LHCN-M2 (cell line): ENCODE data around the gene RPL19. TPM values are rescaled to one million over a fixed set of nuclear protein-coding genes. Genes with fewer than 3 reads are reported as not detected.
"Not testable (repeated sequence)": the region's sequence is repeated elsewhere in the genome, so short reads cannot be mapped to it uniquely, and the experiment has no call there.

ENCODE experiments used
- DNase-seq: peaks from one replicate; pipeline ENCODE4 v3.0.0-alpha.2; 2012; ENCODE audit warnings: low read depth
- total RNA-seq: library from RNA; depleted of rRNA; stranded (reverse); fragments of >200 nt; gene quantifications from 2 replicates; pipeline ENCODE4 v1.2.3, GENCODE V29; 2014; rRNA removed

Gene RPL19
- total RNA-seq, 1 experiment from 2014 or later = 2,020 TPM

- DNase-seq = no peak
Measured at GRCh38 chr17:39244016-39244599, 44.0 kb downstream of the RPL19 start.

- peak; percentile 66 for DNase-seq
Measured at GRCh38 chr17:39244600-39245570, 44.8 kb downstream of the RPL19 start.

DNA sequence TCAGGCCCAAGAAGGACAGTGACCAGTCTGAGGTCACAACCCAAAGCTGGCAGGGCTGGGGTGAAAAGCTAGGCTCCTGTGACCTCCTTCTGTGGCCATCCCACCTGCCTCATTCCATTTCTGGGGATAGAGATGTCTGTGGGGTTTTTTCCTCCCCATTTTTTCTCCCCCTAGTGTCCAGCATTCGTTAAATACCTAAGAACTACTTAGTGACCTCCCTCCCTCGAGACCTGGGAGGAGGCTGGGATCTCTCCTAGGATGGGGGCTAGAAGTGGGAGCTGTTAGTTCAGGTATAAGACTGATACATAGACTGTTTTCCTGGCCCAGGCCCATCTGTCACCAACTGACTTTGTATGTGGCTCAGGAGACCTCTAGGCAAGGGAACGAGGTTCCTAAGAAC lies 46.2 kb downstream of the RPL19 start:
- DNase-seq = no peak

GRCh38 chr17:39250076-39250475 lies 50.0 kb downstream of the RPL19 start:
- not testable (repeated sequence) for DNase-seq

GRCh38 chr17:39251997-39252396 lies 51.9 kb downstream of the RPL19 start:
- no peak for DNase-seq

DNA sequence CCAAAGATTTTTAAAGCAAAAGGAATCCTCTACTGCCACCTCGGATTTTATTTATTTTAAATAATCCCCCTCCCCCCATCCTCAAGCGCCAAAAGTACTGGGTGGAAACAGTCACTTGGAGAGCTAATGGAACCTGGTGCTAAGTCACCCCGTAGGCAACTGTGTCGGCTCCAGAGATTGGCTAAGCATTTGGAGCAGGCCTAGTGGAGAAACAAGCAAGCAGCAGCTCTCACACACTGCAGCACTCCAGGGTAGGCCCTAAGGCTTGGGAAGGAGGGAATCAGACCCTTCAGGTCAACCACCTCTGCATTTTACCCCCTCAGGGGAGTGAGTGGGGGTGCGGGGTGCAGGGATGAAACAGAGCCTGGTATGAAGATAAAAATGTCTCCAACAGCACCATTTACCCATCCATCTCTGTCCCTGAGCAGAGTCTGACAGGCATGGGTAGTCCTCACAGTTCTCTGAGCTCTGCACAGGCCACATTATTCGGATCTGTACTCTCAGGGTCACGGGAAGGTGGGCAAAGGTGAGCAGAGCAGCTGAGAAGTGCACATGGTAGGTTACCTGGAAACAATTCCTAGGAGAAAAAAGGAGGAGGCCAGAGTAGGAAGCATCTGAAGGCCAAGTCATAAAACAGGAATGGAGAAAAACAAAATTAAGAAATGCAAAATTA lies 52.8 kb downstream of the RPL19 start:
- no peak for DNase-seq

Other genes with a start within 250 kb of the RPL19 start
- not detected in 2 replicates for gene FBXO47, start 232.9 kb upstream of the RPL19 start, total RNA-seq
- gene PLXDC1, start 48.6 kb upstream of the RPL19 start, total RNA-seq = 0.83 and 1.9 TPM in 2 replicates
- gene ARL5C, start 34.1 kb upstream of the RPL19 start, total RNA-seq = not detected in 2 replicates
- 3.8 and 4.0 TPM in 2 replicates for gene CACNB1, start 2.6 kb upstream of the RPL19 start, total RNA-seq
- gene STAC2, start 25.7 kb downstream of the RPL19 start, total RNA-seq = 0.11 TPM in 1 of 2 replicates, not detected in the other
- 4.6 and 7.0 TPM in 2 replicates for gene FBXL20, start 201.3 kb downstream of the RPL19 start, total RNA-seq